ENCODE measurements around the gene CLEC4E. TPM values are rescaled to one million over a fixed set of nuclear protein-coding genes. Genes with fewer than 3 reads are reported as not detected.
"Not testable (repeated sequence)": the region's sequence is repeated elsewhere in the genome, so short reads cannot be mapped to it uniquely, and the experiment has no call there.

Gene CLEC4E
- total RNA-seq (2014; rRNA removed; shearing (Covaris generic)), result not detected in 2 replicates
- polyA plus RNA-seq (2015; cell fraction: cytosol; rRNA removed), result not detected in 2 replicates
- polyA plus RNA-seq (2015; cell fraction: nucleus; rRNA removed), result not detected in 2 replicates

- DNase-seq (ENCODE audit: low read depth), result not testable (repeated sequence)
Measured at GRCh38 chr12:8540831-8541230, at the start of gene CLEC4E. Gene CLEC4E, minus strand, starts transcription at chr12:8540905. Its CDS starts 108 bp downstream, at chr12:8540797.

GRCh38 chr12:8589679-8590078 lies 49.0 kb upstream of the CLEC4E start:
- no peak for DNase-seq (ENCODE audit: low read depth)

- DNase-seq (ENCODE audit: low read depth), result not testable (repeated sequence)
Measured at GRCh38 chr12:8584478-8584877, 43.8 kb upstream of the CLEC4E start.

GRCh38 chr12:8584004-8584403 lies 43.3 kb upstream of the CLEC4E start:
- no peak for DNase-seq (ENCODE audit: low read depth)

GRCh38 chr12:8581098-8581784 lies 40.5 kb upstream of the CLEC4E start:
- DNase-seq (ENCODE audit: low read depth), result no peak

- no peak for DNase-seq (ENCODE audit: low read depth)
Measured at GRCh38 chr12:8577879-8578278, 37.2 kb upstream of the CLEC4E start.

- DNase-seq (ENCODE audit: low read depth), result no peak
Measured at GRCh38 chr12:8572507-8572906, 31.8 kb upstream of the CLEC4E start.

GRCh38 chr12:8566525-8566924 lies 25.8 kb upstream of the CLEC4E start:
- no peak for DNase-seq (ENCODE audit: low read depth)

GRCh38 chr12:8566052-8566451 lies 25.3 kb upstream of the CLEC4E start:
- DNase-seq (ENCODE audit: low read depth), result not testable (repeated sequence)

GRCh38 chr12:8564656-8565055 lies 24.0 kb upstream of the CLEC4E start:
- DNase-seq (ENCODE audit: low read depth), result no peak

- DNase-seq (ENCODE audit: low read depth), result no peak
Measured at GRCh38 chr12:8563356-8563755, 22.7 kb upstream of the CLEC4E start.

GRCh38 chr12:8562310-8562709 lies 21.6 kb upstream of the CLEC4E start:
- peak; percentile 14 for DNase-seq (ENCODE audit: low read depth)

GRCh38 chr12:8561011-8561410 lies 20.3 kb upstream of the CLEC4E start:
- no peak for DNase-seq (ENCODE audit: low read depth)

- no peak for DNase-seq (ENCODE audit: low read depth)
Measured at GRCh38 chr12:8559676-8560075, 19.0 kb upstream of the CLEC4E start.

GRCh38 chr12:8556531-8557097 lies 15.9 kb upstream of the CLEC4E start:
- no peak for DNase-seq (ENCODE audit: low read depth)

GRCh38 chr12:8554451-8555195 lies 13.9 kb upstream of the CLEC4E start:
- peak; percentile 46 for DNase-seq (ENCODE audit: low read depth)

GRCh38 chr12:8553088-8553627 lies 12.5 kb upstream of the CLEC4E start:
- no peak for DNase-seq (ENCODE audit: low read depth)

GRCh38 chr12:8549381-8549780 lies 8.7 kb upstream of the CLEC4E start:
- no peak for DNase-seq (ENCODE audit: low read depth)

- no peak for DNase-seq (ENCODE audit: low read depth)
Measured at GRCh38 chr12:8548192-8548591, 7.5 kb upstream of the CLEC4E start.

GRCh38 chr12:8547645-8548044 lies 6.9 kb upstream of the CLEC4E start:
- DNase-seq (ENCODE audit: low read depth), result no peak

- DNase-seq (ENCODE audit: low read depth), result no peak
Measured at GRCh38 chr12:8546591-8546990, 5.9 kb upstream of the CLEC4E start.

GRCh38 chr12:8544295-8544694 lies 3.6 kb upstream of the CLEC4E start:
- peak; percentile 54 for DNase-seq (ENCODE audit: low read depth)
